Fibroblast of gingiva (primary cell): ENCODE data around the gene PITX1.

ENCODE experiments used
- DNase-seq: peaks from one replicate; pipeline ENCODE4 v3.0.0-alpha.2; 2011; ENCODE audit warnings: low read depth

Gene PITX1

DNA sequence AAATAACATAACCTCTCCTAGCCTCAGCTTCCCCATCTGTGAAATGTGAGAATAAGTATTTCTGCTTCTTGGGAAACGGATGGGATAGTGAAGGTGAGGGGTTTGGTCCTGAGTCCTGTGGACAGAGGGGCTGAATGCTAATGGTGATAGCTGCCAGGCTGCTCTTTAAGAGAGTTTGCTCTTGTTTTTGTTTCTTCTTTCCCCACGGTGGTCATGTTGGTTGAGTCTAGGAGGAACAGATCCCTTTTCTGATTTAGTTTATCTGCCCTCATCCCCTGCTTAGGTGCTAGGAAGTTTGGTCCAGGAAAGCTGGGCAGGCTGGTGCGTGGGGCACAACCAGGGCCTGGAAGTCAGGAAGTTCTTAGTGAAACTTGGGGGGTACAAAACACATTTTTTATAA lies 7.7 kb upstream of the PITX1 start:
- no peak for DNase-seq

- DNase-seq, result no peak
Observed at GRCh38 chr5:135041145-135041587, 7.1 kb upstream of the PITX1 start.

GRCh38 chr5:135040333-135041144 lies 6.5 kb upstream of the PITX1 start:
- no peak for DNase-seq

DNA sequence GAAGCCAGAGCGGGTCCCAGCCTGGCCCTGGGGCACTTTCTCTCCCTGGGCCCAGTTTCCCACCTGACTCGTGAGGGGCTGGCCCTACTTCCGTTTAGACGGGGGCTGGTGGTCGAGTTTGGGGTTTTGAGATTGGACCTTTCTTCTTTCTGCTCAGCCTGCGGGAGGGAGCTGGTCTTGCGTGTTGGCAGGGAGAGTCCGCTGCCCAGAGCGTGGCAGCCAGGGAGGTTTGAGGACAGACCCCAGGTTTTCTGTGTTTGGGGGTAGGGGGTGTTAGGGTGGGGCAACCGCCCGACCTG lies 6.0 kb upstream of the PITX1 start:
- no peak for DNase-seq

- no peak for DNase-seq
Observed at GRCh38 chr5:135039271-135040033, 5.4 kb upstream of the PITX1 start.

- no peak for DNase-seq
Observed at GRCh38 chr5:135038813-135039270, 4.8 kb upstream of the PITX1 start.

DNA sequence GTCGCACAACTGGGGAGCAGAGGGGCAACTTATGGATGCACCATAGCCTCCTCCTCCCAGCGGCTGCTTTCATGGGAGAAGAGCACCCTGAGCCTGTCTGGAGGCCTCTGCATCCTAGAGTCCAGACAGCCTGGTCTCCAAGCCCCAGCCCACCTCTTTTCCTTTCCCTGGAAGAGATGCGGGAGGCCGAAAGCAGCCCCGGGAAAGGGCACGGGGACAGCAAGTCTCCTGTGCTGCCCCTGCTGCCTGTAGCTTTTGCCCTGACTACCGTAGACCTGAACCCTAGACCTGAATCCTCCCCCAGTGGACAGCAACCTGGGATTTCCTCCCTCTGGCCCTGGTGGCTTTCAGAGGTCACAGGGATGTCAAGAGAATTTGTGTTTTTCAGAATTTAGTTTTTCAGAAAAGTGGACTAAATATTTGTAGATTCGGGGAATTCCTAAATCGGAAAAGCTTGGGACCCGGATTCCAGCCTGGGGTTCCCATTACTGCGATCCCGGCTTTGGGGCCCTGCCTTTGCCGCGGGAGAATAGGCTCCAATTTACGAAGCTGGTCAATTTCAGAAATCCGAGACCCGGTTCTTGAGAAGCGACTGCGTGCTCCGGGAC lies 4.3 kb upstream of the PITX1 start:
- DNase-seq, result no peak

- no peak for DNase-seq
Observed at GRCh38 chr5:135037519-135038204, 3.6 kb upstream of the PITX1 start.

- DNase-seq, result no peak
Observed at GRCh38 chr5:135036405-135036804, 2.4 kb upstream of the PITX1 start.

DNA sequence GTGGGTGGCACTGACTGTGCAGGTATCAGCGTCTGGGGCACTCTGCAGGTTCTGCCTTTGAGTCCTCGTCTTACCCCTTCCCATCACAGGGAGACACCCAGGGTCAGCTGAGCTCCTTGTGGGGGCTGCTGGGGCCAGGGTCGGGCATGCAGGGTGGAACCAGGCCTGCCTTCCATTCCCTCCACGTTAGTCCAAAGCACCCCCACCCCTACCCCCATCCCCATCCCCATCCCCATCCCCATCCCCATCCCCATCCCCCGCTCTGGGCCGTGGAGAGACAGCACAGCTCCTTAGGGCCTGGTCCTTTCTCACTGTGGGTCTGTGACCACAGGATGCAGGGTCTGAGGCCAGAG lies 1.6 kb upstream of the PITX1 start:
- no peak for DNase-seq

DNA sequence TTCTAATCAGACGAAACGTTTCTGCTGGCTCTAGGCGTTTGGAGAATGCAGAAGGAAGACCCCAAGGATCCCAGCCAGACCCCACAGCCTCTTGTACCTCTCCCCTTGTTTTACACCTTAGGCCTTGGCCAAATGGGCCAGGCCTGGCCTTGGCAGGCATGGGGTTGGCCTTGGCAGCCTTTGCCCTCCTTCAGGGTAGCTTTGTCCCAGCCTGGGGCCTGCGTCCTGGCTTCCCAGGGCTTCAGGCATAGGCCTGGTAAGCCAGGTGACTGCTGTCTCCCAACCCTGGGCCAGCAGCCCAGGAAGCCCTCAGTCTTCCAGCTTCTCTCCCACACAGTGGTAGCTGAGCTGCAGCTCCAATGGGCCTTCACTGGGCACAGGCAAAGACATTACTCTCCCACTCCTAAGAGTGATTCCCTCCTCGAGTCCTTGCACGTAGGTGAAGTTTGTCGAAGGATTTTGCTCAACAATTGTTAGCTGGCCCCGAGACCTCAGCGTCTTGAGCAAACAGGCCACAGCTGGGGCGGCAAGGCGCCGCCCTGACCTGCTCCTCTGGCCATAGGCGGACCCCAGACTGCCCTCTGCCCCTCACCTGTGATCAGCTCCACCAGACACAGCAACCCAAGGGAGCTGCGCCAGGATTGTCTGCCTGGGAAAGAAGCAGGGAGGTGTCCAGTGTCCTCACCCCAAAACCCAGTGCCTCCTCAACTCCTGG lies 1.1 kb upstream of the PITX1 start:
- no peak for DNase-seq

GRCh38 chr5:135034236-135034962 lies 371 bp upstream of the PITX1 start:
- no peak for DNase-seq

GRCh38 chr5:135032999-135033861 lies 798 bp downstream of the PITX1 start:
- peak; percentile 12 for DNase-seq

DNA sequence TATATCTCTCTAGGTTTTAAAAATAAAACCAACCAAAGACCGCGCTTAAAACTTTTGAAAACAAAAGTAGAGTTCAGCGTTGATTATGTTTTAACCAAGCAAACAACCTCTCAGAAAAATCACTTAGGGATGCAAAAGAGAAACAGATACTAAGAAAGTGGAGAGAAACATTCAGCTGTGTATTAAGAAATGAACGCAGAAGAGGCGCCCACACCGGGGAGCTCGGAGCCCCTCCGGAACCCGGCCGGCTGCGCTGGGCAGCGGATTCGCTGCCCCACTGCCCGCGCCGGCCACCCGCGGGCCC lies 1.4 kb downstream of the PITX1 start:
- no peak for DNase-seq

- no peak for DNase-seq
Observed at GRCh38 chr5:135031813-135032694, 2.0 kb downstream of the PITX1 start.

DNA sequence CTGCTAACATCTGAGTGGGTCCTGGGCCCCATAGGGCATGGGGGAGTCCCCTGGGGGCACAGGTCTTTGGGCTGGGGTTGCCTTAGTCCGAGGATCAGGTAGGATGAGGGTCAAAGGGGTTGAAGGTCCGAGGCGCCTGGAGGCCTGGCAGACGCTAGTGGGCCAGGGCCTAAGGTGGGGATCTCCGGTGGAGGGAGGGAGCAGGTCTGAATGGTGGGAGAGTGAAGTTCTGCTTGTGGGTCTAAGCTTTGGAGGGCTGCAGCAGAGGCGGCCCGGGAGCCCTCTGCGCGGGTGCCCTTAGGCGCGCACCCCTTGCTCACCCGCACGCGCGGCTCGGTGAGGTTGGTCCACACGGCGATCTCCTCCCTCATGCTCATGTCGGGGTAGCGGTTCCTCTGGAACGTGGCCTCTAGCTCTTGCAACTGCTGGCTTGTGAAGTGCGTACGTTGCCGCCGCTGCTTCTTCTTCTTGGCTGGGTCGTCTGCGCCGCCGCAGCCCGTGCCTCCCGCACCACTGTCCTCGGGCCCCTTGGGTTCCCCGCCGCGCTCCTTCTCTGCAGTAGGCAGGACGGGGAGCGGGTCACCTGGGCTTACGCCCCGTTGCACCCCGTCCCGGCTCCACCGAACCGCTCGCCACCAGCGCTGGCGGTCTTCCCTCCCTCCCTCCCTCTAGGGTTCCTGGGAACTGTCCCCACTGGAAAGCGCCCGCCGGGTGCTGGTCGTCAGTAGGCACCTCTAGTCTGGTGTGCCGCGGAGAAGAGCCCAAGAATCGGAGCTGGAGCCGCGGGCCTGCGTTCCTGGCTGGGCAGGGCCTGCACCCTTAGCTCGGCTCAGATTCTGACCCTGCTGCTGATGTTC lies 2.8 kb downstream of the PITX1 start:
- DNase-seq, result no peak

- no peak for DNase-seq
Observed at GRCh38 chr5:135030123-135030955, 3.7 kb downstream of the PITX1 start.
